ENCODE data around the gene UVSSA.
"Not testable (repeated sequence)": the region's sequence is repeated elsewhere in the genome, so short reads cannot be mapped to it uniquely, and the experiment has no call there.

UVSSA gene

DNA sequence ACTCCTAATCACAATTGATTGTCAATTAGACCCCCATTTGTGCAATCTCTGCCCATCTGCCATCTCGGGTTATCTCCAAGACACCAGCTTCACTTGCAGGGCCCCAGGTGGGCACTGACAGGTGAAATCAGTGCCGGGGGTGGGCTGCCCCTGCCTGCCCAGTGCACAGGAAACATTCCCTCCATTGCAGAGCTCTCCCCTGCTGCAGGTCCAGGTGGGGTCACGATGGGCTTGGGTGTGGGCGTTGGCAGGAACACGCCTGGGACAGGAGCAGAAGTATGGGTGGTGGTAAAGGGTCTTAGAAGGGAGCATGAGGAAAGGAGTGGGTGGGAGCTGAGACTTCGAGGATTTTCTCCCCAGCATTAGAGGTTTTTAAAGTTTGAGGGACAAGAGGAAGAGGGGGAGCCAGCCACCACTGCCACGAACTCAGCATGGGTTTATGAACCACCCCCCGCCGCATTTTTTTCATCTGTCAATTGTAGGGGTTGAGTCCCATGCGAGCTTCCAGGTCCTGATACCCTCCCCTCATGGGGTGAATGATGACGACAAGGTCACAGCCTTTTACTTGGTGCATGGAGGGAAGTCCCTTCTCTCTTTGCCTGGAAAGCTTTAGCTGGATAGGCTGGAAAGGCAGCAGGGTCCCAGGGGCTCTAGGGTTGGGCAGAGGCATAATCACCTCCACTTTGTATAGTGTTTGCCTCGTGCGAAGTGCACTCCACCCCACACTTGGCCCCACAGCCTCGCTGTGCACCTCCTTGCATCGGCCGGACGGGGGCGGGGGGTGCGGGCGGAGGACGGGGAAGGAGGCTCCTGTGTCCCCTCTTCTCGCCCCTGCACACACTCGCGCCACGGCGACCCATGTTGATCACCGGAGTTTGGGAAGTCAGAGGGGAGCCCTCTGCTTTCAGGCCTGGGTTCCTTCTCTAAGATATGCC, 62.8 kb downstream of the UVSSA start:
- DNase-seq: no peak

GRCh38 chr4:1410491-1411325, 63.7 kb downstream of the UVSSA start:
- DNase-seq: no peak

- DNase-seq: no peak
Measured at GRCh38 chr4:1411436-1412375, 64.7 kb downstream of the UVSSA start.

DNA sequence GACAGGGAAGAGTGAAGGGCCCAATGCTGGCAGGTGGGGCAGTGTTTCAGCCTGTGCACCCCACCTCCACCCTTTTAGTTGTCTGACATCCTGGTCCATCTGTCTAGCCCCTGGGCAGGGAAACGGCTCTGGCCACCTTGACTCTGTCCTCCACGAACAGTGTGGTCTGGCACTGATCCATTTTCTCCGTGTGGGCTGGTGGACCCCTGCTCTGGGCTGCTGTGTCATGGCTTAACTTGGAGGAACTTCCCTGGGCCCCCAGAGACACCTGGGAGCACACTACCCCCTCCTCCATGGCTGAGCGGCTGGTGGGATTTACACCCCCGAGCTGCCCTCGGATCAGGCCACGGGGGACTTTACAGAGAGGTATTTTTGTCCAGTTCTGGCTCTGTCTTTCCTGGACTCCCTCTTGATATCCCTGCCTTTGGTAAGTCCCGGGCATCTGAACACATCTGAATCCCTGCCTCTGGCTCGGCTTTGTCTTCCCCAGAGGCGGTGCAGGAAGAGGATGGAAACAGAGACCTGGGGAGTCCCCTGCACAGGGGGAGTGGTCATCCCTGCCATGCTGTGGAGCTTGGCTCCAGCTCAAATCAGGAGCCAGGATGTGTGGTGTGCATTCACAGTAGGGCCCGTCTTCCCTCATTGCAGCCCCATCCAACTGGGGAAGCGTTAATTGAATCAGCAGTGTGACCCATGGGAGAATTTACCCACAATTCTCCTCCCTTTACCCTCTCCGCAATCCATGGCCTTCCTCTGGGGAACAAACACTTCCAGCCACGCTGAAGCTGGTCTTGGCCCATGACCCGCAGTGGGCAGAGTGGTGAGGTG, 65.6 kb downstream of the UVSSA start:
- DNase-seq: no peak

- no peak for DNase-seq
Measured at GRCh38 chr4:1413204-1413663, 66.2 kb downstream of the UVSSA start.

DNA sequence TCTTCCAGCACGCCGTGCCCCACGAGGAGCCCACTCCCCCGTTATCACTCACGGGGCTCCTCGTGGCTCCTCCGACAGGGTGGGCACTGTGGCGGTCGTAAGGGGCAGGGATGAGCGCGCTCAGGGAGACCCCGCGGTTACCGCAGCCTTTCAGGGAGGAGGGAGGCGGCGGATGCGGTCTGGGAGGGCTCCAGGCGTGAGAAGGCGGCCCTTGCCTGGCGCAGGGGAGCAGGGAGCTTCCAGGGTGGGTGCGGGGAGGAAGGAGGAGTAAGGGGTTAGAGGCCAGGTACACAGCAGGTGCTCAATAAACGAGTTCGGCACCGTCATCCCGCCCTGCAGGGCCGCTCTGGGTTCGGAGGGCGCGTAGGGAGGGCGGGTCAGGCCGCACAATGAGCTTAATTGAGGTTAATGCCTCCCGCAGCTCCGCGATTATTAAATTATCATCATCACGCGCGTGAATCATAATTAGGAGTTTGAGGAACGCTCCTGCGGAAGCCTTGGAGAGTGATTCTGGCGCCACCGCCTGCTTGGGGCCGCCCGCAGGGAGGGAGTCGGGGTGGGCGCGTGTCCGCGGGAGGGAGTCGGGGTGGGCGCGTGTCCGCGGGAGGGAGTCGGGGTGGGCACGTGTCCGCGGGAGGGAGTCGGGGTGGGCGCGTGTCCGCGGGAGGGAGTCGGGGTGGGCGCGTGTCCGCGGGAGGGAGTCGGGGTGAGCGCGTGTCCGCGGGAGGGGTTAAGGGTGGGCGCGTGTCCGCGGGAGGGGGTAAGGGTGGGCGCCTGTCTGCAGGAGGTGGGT, 66.9 kb downstream of the UVSSA start:
- no peak for DNase-seq

- no peak for DNase-seq
Measured at GRCh38 chr4:1414831-1415680, 68.0 kb downstream of the UVSSA start.

- DNase-seq: no peak
Measured at GRCh38 chr4:1415681-1415981, 68.6 kb downstream of the UVSSA start.

GRCh38 chr4:1416051-1416947, 69.3 kb downstream of the UVSSA start:
- no peak for DNase-seq

- no peak for DNase-seq
Measured at GRCh38 chr4:1416948-1417260, 69.9 kb downstream of the UVSSA start.

- DNase-seq: no peak
Measured at GRCh38 chr4:1417522-1418390, 70.7 kb downstream of the UVSSA start.

DNA sequence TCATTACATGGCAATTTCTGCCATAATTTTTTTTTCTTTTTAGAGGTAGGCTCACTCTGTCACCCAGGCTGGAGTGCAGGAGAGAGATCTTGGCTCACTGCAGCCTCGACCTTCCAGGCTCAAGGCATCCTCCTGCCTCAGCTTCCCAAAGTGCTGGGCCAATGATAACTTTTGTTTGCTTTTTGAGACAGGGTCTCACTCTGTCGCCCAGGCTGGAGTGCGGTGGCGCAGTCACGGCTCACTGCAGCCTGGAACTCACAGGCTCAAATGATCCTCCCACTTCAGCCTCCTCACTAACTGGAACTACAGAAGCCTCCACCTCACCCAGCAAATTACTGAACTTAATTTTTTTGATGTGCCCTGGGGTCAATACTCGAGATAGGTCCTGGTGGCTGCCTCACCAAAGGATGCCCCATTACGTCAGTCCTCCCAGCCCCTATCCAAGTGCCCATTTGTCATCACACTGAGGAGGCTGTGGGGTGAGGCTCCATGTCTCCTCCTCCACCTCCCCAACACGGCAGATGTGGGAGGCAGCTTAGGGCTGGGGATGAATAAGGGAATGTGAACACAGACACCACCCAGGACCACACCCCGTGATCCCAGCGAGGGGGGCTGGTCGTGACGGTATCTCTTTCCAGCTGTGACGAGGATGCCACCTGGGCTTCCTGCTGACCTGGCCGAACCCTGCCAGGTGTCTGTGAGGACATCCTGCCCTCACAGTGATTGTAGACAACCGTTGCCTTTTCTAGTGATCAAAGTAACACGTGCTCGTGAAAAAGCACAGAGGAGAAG, 71.7 kb downstream of the UVSSA start:
- DNase-seq: no peak

- DNase-seq: no peak
Measured at GRCh38 chr4:1419708-1420107, 72.7 kb downstream of the UVSSA start.

- DNase-seq: no peak
Measured at GRCh38 chr4:1421657-1422056, 74.6 kb downstream of the UVSSA start.

GRCh38 chr4:1427010-1427409, 80.0 kb downstream of the UVSSA start:
- no peak for DNase-seq

- DNase-seq: not testable (repeated sequence)
Measured at GRCh38 chr4:1443688-1444172, 96.7 kb downstream of the UVSSA start.
